H1 (cell line): ENCODE measurements around the gene NBAS. TPM values are rescaled to one million over a fixed set of nuclear protein-coding genes. Genes with fewer than 3 reads are reported as not detected.

Source experiments
- CTCF ChIA-PET: fragments of 300-600 bp; sonication (Branson Sonifier 250); formaldehyde crosslinking; loops from one replicate; lab custom pipeline; 2021; ENCODE audit not compliant: partially characterized antibody; lab: Charles Lee
- POLR2A ChIA-PET: fragments of 300-600 bp; sonication (Branson Sonifier 250); formaldehyde crosslinking; loops from one replicate; lab custom pipeline; 2021; ENCODE audit warnings: inconsistent platforms; ENCODE audit not compliant: partially characterized antibody; lab: Charles Lee
- DNase-seq, 2 experiments: peaks; one replicate each; pipeline versions ENCODE4 v3.0.0 to v3.0.0-alpha.2; 2010 to 2022; ENCODE audit warnings: low spot score in 2 of 2, low read depth in 1 of 2, mixed read lengths in 1 of 2
- FAIRE-seq: peaks from 2 replicates; lab custom pipeline; 2011; peaks lifted over from hg19 to GRCh38; lab: Jason Lieb, UNC
- H2AFZ ChIP-seq: 2 replicates; pipeline ENCODE4 v1.8.1; 2012; ENCODE audit warnings: low read length, inconsistent platforms
- H2AK5ac ChIP-seq: 2 replicates; pipeline ENCODE4 v1.6.1; 2013; ENCODE audit warnings: low read depth, low read length
- H2BK120ac ChIP-seq: replicated peaks from 2 replicates; pipeline ENCODE3; 2013; ENCODE audit warnings: low read depth, low read length, inconsistent platforms
- H2BK12ac ChIP-seq: 2 replicates; pipeline ENCODE4 v1.6.1; 2013; ENCODE audit warnings: low read depth, low read length
- H2BK15ac ChIP-seq: 2 replicates; pipeline ENCODE4 v1.6.1; 2013; ENCODE audit warnings: low read length
- H2BK20ac ChIP-seq: 2 replicates; pipeline ENCODE4 v1.6.1; 2013; ENCODE audit warnings: low read length
- H2BK5ac ChIP-seq: 2 replicates; pipeline ENCODE4 v1.6.1; 2013; ENCODE audit warnings: low read depth, low read length
- H3K14ac ChIP-seq: 2 replicates; pipeline ENCODE4 v1.6.1; 2013; ENCODE audit warnings: inconsistent platforms; ENCODE audit not compliant: insufficient read length
- H3K18ac ChIP-seq: 2 replicates; pipeline ENCODE4 v1.6.1; 2013; ENCODE audit warnings: low read length; ENCODE audit errors: extremely low read depth
- H3K23ac ChIP-seq: 2 replicates; pipeline ENCODE4 v1.6.1; 2013; ENCODE audit warnings: inconsistent platforms; ENCODE audit not compliant: insufficient read length
- H3K23me2 ChIP-seq: 2 replicates; pipeline ENCODE4 v1.6.1; 2013; ENCODE audit warnings: low read depth, low read length
- H3K27ac ChIP-seq: 2 replicates; pipeline ENCODE4 v1.6.1; 2011; ENCODE audit warnings: low read depth, low read length, inconsistent platforms
- H3K27me3 ChIP-seq, 4 experiments: replicated peaks in 1 of 4; 1 replicate in 1 of 4; 2 replicates in 3 of 4; pipeline versions ENCODE4 v1.6.1 to v1.8.1; 2011 to 2013; ENCODE audit warnings: low read length in 3 of 4, mild to moderate bottlenecking in 3 of 4, inconsistent platforms in 2 of 4, mixed read lengths in 2 of 4, moderate library complexity in 1 of 4; ENCODE audit not compliant: control insufficient read depth in 3 of 4, insufficient read depth in 3 of 4; ENCODE audit errors: extremely low read depth in 1 of 4
- H3K36me3 ChIP-seq, 4 experiments: 2 replicates each; pipeline versions ENCODE4 v1.6.1 to v1.8.1; 2011 to 2013; ENCODE audit warnings: mild to moderate bottlenecking in 4 of 4, low read length in 3 of 4, moderate library complexity in 2 of 4, control low read depth in 1 of 4, inconsistent platforms in 1 of 4; ENCODE audit not compliant: insufficient read depth in 4 of 4, control insufficient read depth in 2 of 4
- H3K4ac ChIP-seq: replicated peaks from 2 replicates; pipeline ENCODE3; 2013; ENCODE audit warnings: low read length, low read depth, mixed read lengths, inconsistent platforms; ENCODE audit not compliant: insufficient read length
- H3K4me1 ChIP-seq, 4 experiments: replicated peaks in 1 of 4; 1 replicate in 1 of 4; 2 replicates in 3 of 4; pipeline versions ENCODE4 v1.6.1 to v1.8.1; 2011 to 2013; ENCODE audit warnings: low read length in 3 of 4, inconsistent platforms in 2 of 4, mixed read lengths in 1 of 4; ENCODE audit not compliant: insufficient read depth in 4 of 4, control insufficient read depth in 3 of 4
- H3K4me2 ChIP-seq, 2 experiments: 2 replicates each; pipeline versions ENCODE4 v1.6.1 to v1.8.1; 2011 to 2013; ENCODE audit warnings: low read depth in 2 of 2, low read length in 2 of 2, control low read depth in 1 of 2, inconsistent platforms in 1 of 2, mild to moderate bottlenecking in 1 of 2; ENCODE audit not compliant: insufficient read depth in 1 of 2
- H3K4me3 ChIP-seq, 4 experiments: fragments of 200-600, 300-600 bp in 1 of 4; sonication (generic), shearing (Covaris generic), sonication (Bioruptor Twin) in 1 of 4; 2 replicates each; pipeline versions ENCODE4 v1.5.1 to v1.8.1; 2011 to 2016; ENCODE audit warnings: low read length in 4 of 4, low read depth in 3 of 4, control low read depth in 2 of 4, inconsistent platforms in 2 of 4, mild to moderate bottlenecking in 2 of 4, mixed read lengths in 1 of 4, moderate library complexity in 1 of 4; ENCODE audit not compliant: insufficient read depth in 2 of 4; ENCODE audit errors: extremely low read depth in 1 of 4
- H3K56ac ChIP-seq: replicated peaks from 2 replicates; pipeline ENCODE3; 2013; ENCODE audit warnings: low read depth, mild to moderate bottlenecking, mixed read lengths, low read length, inconsistent platforms; ENCODE audit not compliant: insufficient read length
- H3K79me1 ChIP-seq: 2 replicates; pipeline ENCODE4 v1.6.1; 2013; ENCODE audit warnings: low read depth, low read length, control low read depth
- H3K79me2 ChIP-seq, 2 experiments: 2 replicates each; pipeline versions ENCODE4 v1.6.1 to v1.8.1; 2012 to 2013; ENCODE audit warnings: low read length in 2 of 2, mild to moderate bottlenecking in 2 of 2, inconsistent platforms in 1 of 2; ENCODE audit not compliant: insufficient read depth in 2 of 2, control insufficient read depth in 1 of 2
- H3K9ac ChIP-seq, 4 experiments: replicated peaks in 1 of 4; 1 replicate in 1 of 4; 2 replicates in 3 of 4; pipeline versions ENCODE4 v1.6.1 to v1.8.1; 2011 to 2013; ENCODE audit warnings: low read depth in 3 of 4, low read length in 3 of 4, control low read depth in 2 of 4, mild to moderate bottlenecking in 2 of 4, moderate library complexity in 2 of 4, inconsistent platforms in 1 of 4; ENCODE audit errors: extremely low read depth in 1 of 4
- H3K9me3 ChIP-seq, 2 experiments: 2 replicates each; pipeline versions ENCODE4 v1.6.1 to v1.8.1; 2012 to 2013; ENCODE audit warnings: mild to moderate bottlenecking in 2 of 2, moderate library complexity in 2 of 2, control low read depth in 1 of 2, inconsistent platforms in 1 of 2, low read depth in 1 of 2, low read length in 1 of 2, mixed read lengths in 1 of 2; ENCODE audit not compliant: insufficient read depth in 2 of 2
- H4K20me1 ChIP-seq, 2 experiments: replicated peaks in 1 of 2; 2 replicates each; pipeline versions ENCODE3 to v1.8.1; 2011 to 2013; ENCODE audit warnings: inconsistent platforms in 2 of 2, low read length in 2 of 2, mild to moderate bottlenecking in 1 of 2; ENCODE audit not compliant: insufficient read depth in 2 of 2, control insufficient read depth in 1 of 2
- H4K5ac ChIP-seq: 2 replicates; pipeline ENCODE4 v1.6.1; 2013; ENCODE audit warnings: low read length, low read depth, mixed read lengths, inconsistent platforms; ENCODE audit not compliant: insufficient read length
- H4K8ac ChIP-seq: 2 replicates; pipeline ENCODE4 v1.8.0; 2013; ENCODE audit warnings: mild to moderate bottlenecking, moderate library complexity, low read length, inconsistent platforms; ENCODE audit not compliant: insufficient read depth; ENCODE audit errors: extremely low read depth
- H4K91ac ChIP-seq: replicated peaks from 2 replicates; pipeline ENCODE3; 2013; ENCODE audit warnings: low read length, mixed read lengths, inconsistent platforms; ENCODE audit not compliant: insufficient read length
- WGBS, 2 experiments: shearing (Covaris generic) in 1 of 2; methylation state at CpG; one replicate each; pipeline versions ENCODE4 v1.1.6 to v1.1.7; 2013 to 2015; ENCODE audit warnings: low lambda C conversion rate in 2 of 2, mixed read lengths in 2 of 2, inconsistent platforms in 1 of 2, low coverage in 1 of 2, missing lambda C conversion rate in 1 of 2; ENCODE audit not compliant: insufficient replicate concordance in 2 of 2, insufficient coverage in 1 of 2, insufficient read length in 1 of 2; ENCODE audit errors: extremely low coverage in 1 of 2, missing lambda C conversion rate in 1 of 2; 5-methylcytosine and 5-hydroxymethylcytosine counted together
- polyA plus RNA-seq, 7 experiments: library from polyadenylated mRNA; depleted of rRNA in 3 of 7; stranded (reverse) in 5 of 7; unstranded in 2 of 7; fragments of >200 nt in 5 of 7; fragments of 200-250 nt in 2 of 7; gene quantifications; 1 replicate in 5 of 7; 2 replicates in 1 of 7; 4 replicates in 1 of 7; pipeline versions ENCODE4 v1.2.1 to v1.2.3, GENCODE V29; 2011 to 2013; ENCODE audit warnings: missing spikeins in 2 of 7, mixed read lengths in 2 of 7
- total RNA-seq: library from RNA; stranded (reverse); fragmentation: NEBNext Ultra II Directional; extraction: Animal tissue kit (Norgen Biotek cat#: 25700); gene quantifications from 2 replicates; pipeline ENCODE4 v1.2.1, GENCODE V29; 2021

Gene NBAS
- total and polyA plus RNA-seq, 2 of the 8 experiments (the other 6 are each of a cell fraction or from before 2014, with no cell fraction given) = 19.6 to 34.8 TPM

DNA sequence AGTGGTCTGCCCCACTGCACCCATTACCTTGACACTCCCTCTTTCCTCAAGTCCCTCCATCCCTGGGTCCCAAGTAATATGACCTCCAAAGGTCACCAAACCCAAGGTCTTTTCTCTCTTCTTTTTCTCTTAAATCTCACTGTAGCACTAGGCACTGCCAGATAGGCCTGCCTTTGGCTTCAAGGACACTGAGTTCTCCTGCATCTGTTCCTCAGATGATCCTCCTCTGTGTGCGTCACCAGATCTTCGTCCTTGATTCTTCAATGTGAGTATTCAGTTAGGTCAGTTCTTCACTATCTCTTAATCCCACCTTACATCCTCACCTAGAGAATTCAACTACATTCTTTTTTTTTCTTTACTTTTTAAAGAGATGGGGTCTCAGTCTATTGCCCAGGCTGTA lies 249.2 kb downstream of the NBAS start:
- no peak overlapping the region for H3K4ac ChIP-seq
- no peaks in the 10 kb centered on the region for H4K20me1 ChIP-seq
- no peak overlapping the region for H2BK120ac ChIP-seq
- H2BK5ac ChIP-seq = no peak overlapping the region
- no peaks in the 10 kb centered on the region for H3K23me2 ChIP-seq
- no peaks in the 10 kb centered on the region for H3K36me3 ChIP-seq
- WGBS, 2 experiments = 97% methylated on average over 2 of the region's 2 CpGs; no CpG with 5 or more reads in 1 of the 2 experiments
- no peak overlapping the region for H3K9ac ChIP-seq
- H2AFZ ChIP-seq = no peak overlapping the region
- H3K9me3 ChIP-seq = no peaks in the 10 kb centered on the region; a peak in 1 of 4 replicates
- H2AK5ac ChIP-seq = no peak overlapping the region
- no peak overlapping the region for H4K5ac ChIP-seq
- H3K27me3 ChIP-seq = no peaks in the 10 kb centered on the region
- no peak overlapping the region for H3K56ac ChIP-seq
- FAIRE-seq (no peak), DNase-seq (no peak)
- H3K27ac ChIP-seq = no peak overlapping the region
- no peak overlapping the region for H3K4me2 ChIP-seq
- no peak overlapping the region for H4K91ac ChIP-seq
- H3K4me3 ChIP-seq = no peak overlapping the region
- no peaks in the 10 kb centered on the region for H3K79me2 ChIP-seq
- H3K18ac ChIP-seq = no peak overlapping the region
- no peak overlapping the region for H3K14ac ChIP-seq
- H3K79me1 ChIP-seq = no peaks in the 10 kb centered on the region
- H2BK20ac ChIP-seq = no peak overlapping the region
- H2BK15ac ChIP-seq = no peak overlapping the region
- H3K4me1 ChIP-seq = peaks cover 0 to 3% (median 0%) of the 10 kb centered on the region in 4 experiments; a peak in 2 of 7 replicates
- CTCF ChIA-PET = no interaction called here
- no peak overlapping the region for H4K8ac ChIP-seq
- no peak overlapping the region for H2BK12ac ChIP-seq
- H3K23ac ChIP-seq = no peak overlapping the region
- POLR2A ChIA-PET = no interaction called here
